Measurements from ENCODE around the gene HPGD. TPM values are rescaled to one million over a fixed set of nuclear protein-coding genes. Genes with fewer than 3 reads are reported as not detected.

Gene HPGD
- total RNA-seq, 2 donors from 2014 or later, result 62.3 to 159 TPM

GRCh38 chr4:174505892-174506291 lies 16.4 kb downstream of the HPGD start:
- no peak overlapping the region for H3K4me3 ChIP-seq
- no peak overlapping the region for H3K9ac ChIP-seq (ENCODE audit: low read depth in 2 of 2, low read length in 2 of 2)
- no peaks in the 10 kb centered on the region for H3K9me3 ChIP-seq
- intact Hi-C loops (cut with DNase I), result no loop called here
- no peaks in the 10 kb centered on the region for H3K36me3 ChIP-seq
- H3K4me1 ChIP-seq, result peaks cover 6% of the 10 kb centered on the region
- H3K27me3 ChIP-seq, result no peaks in the 10 kb centered on the region
- DNase-seq, result no peak
- TF ChIP-seq CTCF (IDR thresholded peaks at IDR 0.05), result no peak
- H3K27ac ChIP-seq, result no peak overlapping the region

GRCh38 chr4:174505007-174505406 lies 17.3 kb downstream of the HPGD start:
- Histone ChIP-seq H3K9me3 (no peaks in the 10 kb centered on the region), H3K4me1 (peaks cover 6% of the 10 kb centered on the region), H3K4me3 (no peak overlapping the region), H3K27ac (no peak overlapping the region), H3K36me3 (no peaks in the 10 kb centered on the region), H3K27me3 (no peaks in the 10 kb centered on the region), H3K9ac (ENCODE audit: low read depth in 2 of 2, low read length in 2 of 2) (no peak overlapping the region)
- no peak for TF ChIP-seq CTCF (IDR thresholded peaks at IDR 0.05)
- no peak for DNase-seq
- intact Hi-C loops (cut with DNase I), result no loop called here

GRCh38 chr4:174503079-174503715 lies 19.1 kb downstream of the HPGD start:
- peak; percentile 59 for DNase-seq
- H3K4me1 ChIP-seq, result peaks cover 6% of the 10 kb centered on the region
- no peak for TF ChIP-seq CTCF (IDR thresholded peaks at IDR 0.05)

GRCh38 chr4:174496631-174497432 lies 25.5 kb downstream of the HPGD start:
- DNase-seq, result peak; percentile 87
- no peak for TF ChIP-seq CTCF (IDR thresholded peaks at IDR 0.05)
- no peaks in the 10 kb centered on the region for H3K36me3 ChIP-seq
- no peaks in the 10 kb centered on the region for H3K27me3 ChIP-seq
- no peaks in the 10 kb centered on the region for H3K9me3 ChIP-seq
- peak overlapping the region in 1 of 2 donors; percentile 16 for H3K9ac ChIP-seq (ENCODE audit: low read depth in 2 of 2, low read length in 2 of 2)
- H3K4me3 ChIP-seq, result no peak overlapping the region
- intact Hi-C loops (cut with DNase I), result no loop called here
- H3K4me1 ChIP-seq, result no peaks in the 10 kb centered on the region
- H3K27ac ChIP-seq, result peak overlapping the region; percentile 83

More at GRCh38 chr4:174503079-174503715, 19.1 kb downstream of the HPGD start:
- Histone ChIP-seq H3K27ac (peak overlapping the region; percentile 27), H3K27me3 (no peaks in the 10 kb centered on the region), H3K9ac (ENCODE audit: low read depth in 2 of 2, low read length in 2 of 2) (no peak overlapping the region), H3K36me3 (no peaks in the 10 kb centered on the region), H3K4me3 (no peak overlapping the region), H3K9me3 (no peaks in the 10 kb centered on the region)
- intact Hi-C loops (cut with DNase I), result no loop called here

- H3K4me1 ChIP-seq, result no peaks in the 10 kb centered on the region
- TF ChIP-seq CTCF (IDR thresholded peaks at IDR 0.05), result no peak
- no peaks in the 10 kb centered on the region for H3K9me3 ChIP-seq
- H3K27ac ChIP-seq, result no peak overlapping the region
- H3K9ac ChIP-seq (ENCODE audit: low read depth in 2 of 2, low read length in 2 of 2), result no peak overlapping the region
- intact Hi-C loops (cut with DNase I), result no loop called here
- H3K27me3 ChIP-seq, result no peaks in the 10 kb centered on the region
- no peak for DNase-seq
- no peaks in the 10 kb centered on the region for H3K36me3 ChIP-seq
- H3K4me3 ChIP-seq, result no peak overlapping the region
These were observed 26.7 kb downstream of the HPGD start for GRCh38 chr4:174495626-174496025.
